Measurements from ENCODE around the gene PTTG2. TPM values are rescaled to one million over a fixed set of nuclear protein-coding genes. Genes with fewer than 3 reads are reported as not detected.

Gene PTTG2
- not detected in 2 replicates for total RNA-seq

DNA sequence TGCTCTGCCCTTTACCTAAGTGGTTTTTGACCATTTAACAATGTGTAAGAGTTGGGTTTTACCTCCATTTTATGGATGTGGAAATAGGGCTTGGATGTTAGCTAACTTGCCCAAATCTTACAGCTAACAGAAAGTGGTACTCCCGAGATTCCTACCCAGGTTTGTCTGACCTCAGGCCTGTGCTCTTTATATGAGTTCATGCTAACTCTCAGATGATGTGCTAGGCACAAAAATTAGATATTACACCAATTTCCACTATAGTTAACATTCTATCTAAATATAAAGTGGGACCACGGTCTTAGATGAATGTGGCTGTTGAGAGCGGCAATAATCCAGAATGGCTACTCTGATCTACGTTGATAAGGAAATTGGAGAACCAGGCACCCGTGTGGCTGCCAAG, at the start of gene PTTG2:
Gene PTTG2 (plus strand): TSS at position 301 of the 400 bp plus-strand sequence. CDS start 37 bp downstream, at position 338.

Other genes starting within 250 kb of the PTTG2 start
- 55.9 and 87.2 TPM in 2 replicates for gene PGM2, start 133.7 kb upstream of the PTTG2 start, total RNA-seq
- gene TBC1D1, start 69.3 kb upstream of the PTTG2 start, total RNA-seq: 56.5 and 65.1 TPM in 2 replicates